HEK293 (cell line): ENCODE measurements around the gene MTMR2.
"Not testable (repeated sequence)": the region's sequence is repeated elsewhere in the genome, so short reads cannot be mapped to it uniquely, and the experiment has no call there.

Source experiments
- CTCF ChIA-PET: fragments of 350-600 bp; formaldehyde crosslinking; extraction: SDS; loops from one replicate; lab custom pipeline; 2021; ENCODE audit warnings: antibody characterized with exemption; lab: Yijun Ruan, JAX
- POLR2A ChIA-PET: fragments of 300-600 bp; formaldehyde crosslinking; extraction: SDS; loops from one replicate; lab custom pipeline; 2020; ENCODE audit warnings: antibody characterized with exemption, inconsistent platforms; lab: Yijun Ruan, JAX
- H3K27ac ChIP-seq: fragments of 200-500 bp; sonication (Bioruptor generic); 2 replicates; pipeline ENCODE4 v1.5.1; 2014; ENCODE audit warnings: low read depth, low read length, control low read depth, inconsistent platforms; ENCODE audit errors: extremely low read depth
- H3K36me3 ChIP-seq, 2 experiments: fragments of 200-500 bp in 1 of 2; sonication (Bioruptor generic) in 1 of 2; 1 replicate in 1 of 2; 2 replicates in 1 of 2; pipeline ENCODE4 v1.5.1; 2014 to 2017; ENCODE audit warnings: inconsistent platforms in 2 of 2, low read length in 2 of 2; ENCODE audit not compliant: control insufficient read depth in 2 of 2, insufficient read depth in 1 of 2
- H3K4me1 ChIP-seq: fragments of 200-500 bp; sonication (Bioruptor generic); 2 replicates; pipeline ENCODE4 v1.5.1; 2014; ENCODE audit warnings: mild to moderate bottlenecking, low read length, inconsistent platforms; ENCODE audit not compliant: control insufficient read depth, insufficient read depth
- H3K4me3 ChIP-seq: 2 replicates; pipeline ENCODE4 v1.5.1; 2011; ENCODE audit warnings: low read depth, mild to moderate bottlenecking, control low read depth, low read length, moderate library complexity
- H3K9me3 ChIP-seq: fragments of 200-500 bp; sonication (Bioruptor generic); 2 replicates; pipeline ENCODE4 v1.5.1; 2014; ENCODE audit warnings: low read depth, low read length, inconsistent platforms; ENCODE audit not compliant: control insufficient read depth, insufficient read depth
- INSM2 ChIP-seq: fragments of 450-650 bp; formaldehyde crosslinking; IDR thresholded peaks from 2 replicates; pipeline ENCODE4 v1.5.1; 2016; ENCODE audit warnings: missing biosample characterization, missing genetic modification characterization
- SCRT1 ChIP-seq: fragments of 450-650 bp; formaldehyde crosslinking; IDR thresholded peaks from 2 replicates; pipeline ENCODE4 v1.5.1; 2016; ENCODE audit warnings: missing biosample characterization, missing genetic modification characterization, borderline replicate concordance
- YY1 ChIP-seq: fragments of 450-650 bp; formaldehyde crosslinking; IDR thresholded peaks from 2 replicates; pipeline ENCODE4 v1.5.1; 2018; ENCODE audit warnings: missing biosample characterization, missing genetic modification characterization
- YY2 ChIP-seq: fragments of 450-650 bp; formaldehyde crosslinking; IDR thresholded peaks from 2 replicates; pipeline ENCODE4 v1.5.1; 2016; ENCODE audit warnings: missing biosample characterization, missing genetic modification characterization
- ZFP37 ChIP-seq: fragments of 450-650 bp; formaldehyde crosslinking; IDR thresholded peaks from 2 replicates; pipeline ENCODE4 v1.5.1; 2016; ENCODE audit warnings: missing biosample characterization, missing genetic modification characterization
- ZFP41 ChIP-seq: fragments of 450-650 bp; formaldehyde crosslinking; IDR thresholded peaks from 2 replicates; pipeline ENCODE4 v1.5.1; 2016; ENCODE audit warnings: missing biosample characterization, missing genetic modification characterization, borderline replicate concordance
- ZIC2 ChIP-seq: fragments of 450-650 bp; formaldehyde crosslinking; IDR thresholded peaks from 2 replicates; pipeline ENCODE4 v1.5.1; 2016; ENCODE audit warnings: missing biosample characterization, missing genetic modification characterization
- ZNF146 ChIP-seq: fragments of 450-650 bp; formaldehyde crosslinking; IDR thresholded peaks from 2 replicates; pipeline ENCODE4 v1.5.1; 2016; ENCODE audit warnings: missing biosample characterization, missing genetic modification characterization
- ZNF155 ChIP-seq: fragments of 450-650 bp; formaldehyde crosslinking; IDR thresholded peaks from 2 replicates; pipeline ENCODE4 v1.5.1; 2016; ENCODE audit warnings: missing biosample characterization, missing genetic modification characterization
- ZNF157 ChIP-seq: fragments of 450-650 bp; formaldehyde crosslinking; IDR thresholded peaks from 2 replicates; pipeline ENCODE4 v1.5.1; 2016; ENCODE audit warnings: missing biosample characterization, missing genetic modification characterization
- ZNF16 ChIP-seq: fragments of 450-650 bp; formaldehyde crosslinking; IDR thresholded peaks from 2 replicates; pipeline ENCODE4 v1.5.1; 2016; ENCODE audit warnings: low read depth, missing biosample characterization, missing genetic modification characterization
- ZNF221 ChIP-seq: fragments of 450-650 bp; formaldehyde crosslinking; IDR thresholded peaks from 2 replicates; pipeline ENCODE4 v1.5.1; 2017; ENCODE audit warnings: missing biosample characterization, missing genetic modification characterization, borderline replicate concordance
- ZNF341 ChIP-seq: fragments of 450-650 bp; formaldehyde crosslinking; IDR thresholded peaks from 2 replicates; pipeline ENCODE4; 2016; ENCODE audit warnings: low read depth, missing biosample characterization, missing genetic modification characterization
- ZNF510 ChIP-seq: fragments of 450-650 bp; formaldehyde crosslinking; IDR thresholded peaks from 2 replicates; pipeline ENCODE4 v1.5.1; 2018; ENCODE audit warnings: mild to moderate bottlenecking, missing genetic modification characterization, missing biosample characterization; ENCODE audit not compliant: insufficient replicate concordance
- ZNF544 ChIP-seq: fragments of 450-650 bp; formaldehyde crosslinking; IDR thresholded peaks from 2 replicates; pipeline ENCODE4 v1.5.0; 2017; ENCODE audit warnings: missing biosample characterization, missing genetic modification characterization
- TF ChIP-seq, protein P1 (sequence below): fragments of 450-650 bp; formaldehyde crosslinking; IDR thresholded peaks from 2 replicates; pipeline ENCODE4 v1.5.1; 2017; ENCODE audit warnings: missing biosample characterization, missing genetic modification characterization
- TF ChIP-seq, protein P2 (sequence below): fragments of 450-650 bp; formaldehyde crosslinking; IDR thresholded peaks from 2 replicates; pipeline ENCODE4 v1.5.1; 2016; ENCODE audit warnings: missing biosample characterization, missing genetic modification characterization
- TF ChIP-seq, protein P3 (sequence below): fragments of 450-650 bp; formaldehyde crosslinking; IDR thresholded peaks from 2 replicates; pipeline ENCODE4 v1.5.1; 2016; ENCODE audit warnings: missing biosample characterization, missing genetic modification characterization

Gene MTMR2

DNA sequence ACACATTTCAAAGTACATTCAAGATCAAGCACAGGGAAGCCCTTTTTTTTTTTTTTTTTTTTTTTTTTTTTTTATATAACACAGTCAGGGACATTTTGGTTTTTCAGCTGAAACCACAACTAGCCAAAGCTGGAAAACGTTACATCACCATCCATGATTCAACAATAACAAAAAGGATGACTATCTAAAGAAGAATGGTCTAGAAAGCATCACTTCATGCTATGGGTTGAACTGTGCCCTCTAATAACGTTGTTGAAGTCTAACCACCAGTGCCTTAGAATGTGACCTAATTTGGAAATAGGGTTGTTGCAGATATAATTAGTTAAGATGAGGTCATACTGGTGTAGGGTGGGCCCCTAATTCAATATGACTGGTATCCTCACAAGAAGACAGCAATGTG lies 46.6 kb downstream of the MTMR2 start (continued):
- TF ChIP-seq, protein P1, sequence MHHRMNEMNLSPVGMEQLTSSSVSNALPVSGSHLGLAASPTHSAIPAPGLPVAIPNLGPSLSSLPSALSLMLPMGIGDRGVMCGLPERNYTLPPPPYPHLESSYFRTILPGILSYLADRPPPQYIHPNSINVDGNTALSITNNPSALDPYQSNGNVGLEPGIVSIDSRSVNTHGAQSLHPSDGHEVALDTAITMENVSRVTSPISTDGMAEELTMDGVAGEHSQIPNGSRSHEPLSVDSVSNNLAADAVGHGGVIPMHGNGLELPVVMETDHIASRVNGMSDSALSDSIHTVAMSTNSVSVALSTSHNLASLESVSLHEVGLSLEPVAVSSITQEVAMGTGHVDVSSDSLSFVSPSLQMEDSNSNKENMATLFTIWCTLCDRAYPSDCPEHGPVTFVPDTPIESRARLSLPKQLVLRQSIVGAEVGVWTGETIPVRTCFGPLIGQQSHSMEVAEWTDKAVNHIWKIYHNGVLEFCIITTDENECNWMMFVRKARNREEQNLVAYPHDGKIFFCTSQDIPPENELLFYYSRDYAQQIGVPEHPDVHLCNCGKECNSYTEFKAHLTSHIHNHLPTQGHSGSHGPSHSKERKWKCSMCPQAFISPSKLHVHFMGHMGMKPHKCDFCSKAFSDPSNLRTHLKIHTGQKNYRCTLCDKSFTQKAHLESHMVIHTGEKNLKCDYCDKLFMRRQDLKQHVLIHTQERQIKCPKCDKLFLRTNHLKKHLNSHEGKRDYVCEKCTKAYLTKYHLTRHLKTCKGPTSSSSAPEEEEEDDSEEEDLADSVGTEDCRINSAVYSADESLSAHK (tag by site-specific recombination): no peak
- no peak for TF ChIP-seq ZNF510 (tag by site-specific recombination)
- no peak for TF ChIP-seq ZNF341 (tag by site-specific recombination)
- TF ChIP-seq, protein P2, sequence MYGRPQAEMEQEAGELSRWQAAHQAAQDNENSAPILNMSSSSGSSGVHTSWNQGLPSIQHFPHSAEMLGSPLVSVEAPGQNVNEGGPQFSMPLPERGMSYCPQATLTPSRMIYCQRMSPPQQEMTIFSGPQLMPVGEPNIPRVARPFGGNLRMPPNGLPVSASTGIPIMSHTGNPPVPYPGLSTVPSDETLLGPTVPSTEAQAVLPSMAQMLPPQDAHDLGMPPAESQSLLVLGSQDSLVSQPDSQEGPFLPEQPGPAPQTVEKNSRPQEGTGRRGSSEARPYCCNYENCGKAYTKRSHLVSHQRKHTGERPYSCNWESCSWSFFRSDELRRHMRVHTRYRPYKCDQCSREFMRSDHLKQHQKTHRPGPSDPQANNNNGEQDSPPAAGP: no peak
- no peak for TF ChIP-seq SCRT1
- TF ChIP-seq ZNF16 (tag by site-specific recombination): no peak
- no peak for TF ChIP-seq INSM2 (tag by site-specific recombination)
- no peak for TF ChIP-seq ZNF544 (tag by site-specific recombination)
- TF ChIP-seq ZNF221 (tag by site-specific recombination): no peak
- TF ChIP-seq, protein P3, sequence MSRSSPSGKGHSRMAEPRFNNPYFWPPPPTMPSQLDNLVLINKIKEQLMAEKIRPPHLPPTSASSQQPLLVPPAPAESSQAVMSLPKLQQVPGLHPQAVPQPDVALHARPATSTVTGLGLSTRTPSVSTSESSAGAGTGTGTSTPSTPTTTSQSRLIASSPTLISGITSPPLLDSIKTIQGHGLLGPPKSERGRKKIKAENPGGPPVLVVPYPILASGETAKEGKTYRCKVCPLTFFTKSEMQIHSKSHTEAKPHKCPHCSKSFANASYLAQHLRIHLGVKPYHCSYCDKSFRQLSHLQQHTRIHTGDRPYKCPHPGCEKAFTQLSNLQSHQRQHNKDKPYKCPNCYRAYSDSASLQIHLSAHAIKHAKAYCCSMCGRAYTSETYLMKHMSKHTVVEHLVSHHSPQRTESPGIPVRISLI (tag by site-specific recombination): no peak
- no peak for TF ChIP-seq ZIC2
- TF ChIP-seq, all 188 proteins: peak for 0

DNA sequence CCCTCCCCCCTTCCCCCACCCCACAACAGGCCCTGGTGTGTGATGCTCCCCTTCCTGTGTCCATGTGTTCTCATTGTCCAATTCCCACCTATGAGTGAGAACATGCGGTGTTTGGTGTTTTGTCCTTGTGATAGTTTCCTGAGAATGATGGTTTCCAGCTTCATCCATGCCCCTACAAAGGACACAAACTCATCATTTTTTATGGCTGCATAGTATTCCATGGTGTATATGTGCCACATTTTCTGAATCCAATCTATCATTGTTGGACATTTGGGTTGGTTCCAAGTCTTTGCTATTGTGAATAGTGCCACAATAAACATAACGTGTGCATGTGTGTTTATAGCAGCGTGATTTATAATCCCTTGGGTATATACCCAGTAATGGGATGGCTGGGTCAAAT lies 53.0 kb downstream of the MTMR2 start:
- CTCF ChIA-PET: not testable (repeated sequence)

GRCh38 chr11:95867105-95867504 lies 56.8 kb downstream of the MTMR2 start:
- Histone ChIP-seq H3K27ac (no peak overlapping the region), H3K4me1 (no peaks in the 10 kb centered on the region), H3K4me3 (no peak overlapping the region), H3K9me3 (no peaks in the 10 kb centered on the region), H3K36me3 (peaks cover 0 to 12% of the 10 kb centered on the region in 2 experiments; a peak in 1 of 3 replicates)
- ChIA-PET CTCF (interaction anchor here (1.0 kb wide), 1 partner anchor 22 kb away, joined by 4 read pairs; no protein-coding TSS in a partner anchor), POLR2A (no interaction called here)
- no peak for TF ChIP-seq ZNF157 (tag by site-specific recombination)
- TF ChIP-seq ZFP41: no peak
- no peak for TF ChIP-seq ZNF155 (tag by site-specific recombination)
- no peak for TF ChIP-seq YY1 (tag by site-specific recombination)
- TF ChIP-seq YY2 (tag by site-specific recombination): no peak
- no peak for TF ChIP-seq ZFP37 (tag by site-specific recombination)

More for the DNA sequence above, 53.0 kb downstream of the MTMR2 start:
- peak; percentile 69; the same call in 1 of the 2 replicates for TF ChIP-seq ZNF146 (tag by site-specific recombination)
- H3K4me3 ChIP-seq, H3K27ac ChIP-seq, H3K9me3 ChIP-seq, POLR2A ChIA-PET, H3K36me3 ChIP-seq, H3K4me1 ChIP-seq: not testable (repeated sequence)
